Posterior cingulate gyrus (tissue), 11 donors: Measurements from ENCODE around the gene KRTAP19-8.

Experiments
- DNase-seq, 10 donors: peaks; one replicate each; pipeline versions ENCODE4 v3.0.0 to v3.0.0-alpha.2; 2020 to 2021; ENCODE audit warnings: mixed read lengths in 3 of 10
- intact Hi-C: fragments of 100-400 bp; cut with DNase I; formaldehyde crosslinking; loops from one replicate; pipeline ENCODE4 v1.15.1; 2023

The KRTAP19-8 gene, protein sequence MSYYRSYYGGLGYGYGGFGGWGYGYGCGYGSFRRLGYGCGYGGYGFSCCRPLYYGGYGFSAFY

DNA sequence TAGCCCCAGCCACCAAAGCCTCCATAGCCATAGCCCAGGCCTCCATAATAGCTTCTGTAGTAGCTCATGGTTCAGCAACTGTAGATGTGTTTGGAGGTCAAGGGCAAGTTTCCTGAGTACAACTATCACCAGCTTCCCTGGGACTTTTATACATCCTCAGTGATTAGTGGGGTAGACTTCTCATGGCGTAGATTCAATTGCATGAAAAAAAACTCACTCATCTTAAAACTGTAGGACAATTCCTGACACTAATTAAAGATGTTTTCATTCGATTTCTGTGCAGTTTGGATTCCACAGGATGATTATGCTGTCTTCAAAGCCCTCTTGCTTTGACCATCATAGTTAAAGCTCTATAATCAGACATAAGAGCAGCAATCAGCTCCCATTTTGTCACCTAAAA lies at the start of gene KRTAP19-8:
Gene KRTAP19-8, minus strand, starts transcription at position 101 of the 400 bp plus-strand sequence. Its CDS starts 33 bp downstream, at position 68.
- DNase-seq, result no peak
- intact Hi-C loops, result no loop called here

DNA sequence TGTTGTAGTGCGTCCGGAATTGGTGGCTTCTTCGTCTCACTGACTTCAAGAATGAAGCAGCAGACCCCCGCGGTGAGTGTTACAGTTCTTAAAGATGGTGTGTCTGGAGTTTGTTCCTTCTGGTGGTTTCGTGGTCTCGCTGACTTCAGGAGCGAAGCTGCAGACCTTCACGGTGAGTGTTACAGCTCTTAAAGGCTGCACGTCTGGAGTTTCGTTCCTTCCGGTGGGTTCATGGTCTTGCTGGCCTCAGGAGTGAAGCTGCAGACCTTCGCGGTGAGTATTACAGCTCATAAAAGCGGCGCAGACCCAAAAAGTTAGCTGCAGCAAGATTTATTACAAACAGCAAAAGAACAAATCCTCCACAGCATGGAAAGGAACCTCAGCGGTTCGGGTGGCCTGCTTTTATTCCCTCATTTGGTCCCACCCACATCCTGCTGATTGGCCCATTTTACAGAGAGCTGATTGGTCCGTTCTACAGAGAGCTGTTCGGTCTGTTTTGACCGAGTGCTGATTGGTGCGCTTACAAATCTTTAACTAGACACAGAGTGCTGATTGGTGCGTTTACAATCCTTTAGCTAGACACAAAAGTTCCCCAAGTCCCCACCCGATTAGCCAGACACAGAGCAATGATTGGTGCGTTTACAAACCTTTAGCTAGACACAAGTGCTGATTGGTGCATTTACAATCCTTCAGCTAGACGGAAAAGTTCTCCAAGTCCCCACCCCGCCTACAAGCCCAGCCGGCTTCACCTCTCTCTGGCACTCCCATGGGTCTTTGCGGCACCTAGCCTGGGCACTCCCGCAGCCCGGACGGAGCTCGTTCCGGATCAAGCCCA lies 49.6 kb upstream of the KRTAP19-8 start:
- DNase-seq, result no peak
- intact Hi-C loops, result loop anchor here (2.0 kb wide), 1 partner anchor 1043 kb away; no protein-coding TSS in a partner anchor

DNA sequence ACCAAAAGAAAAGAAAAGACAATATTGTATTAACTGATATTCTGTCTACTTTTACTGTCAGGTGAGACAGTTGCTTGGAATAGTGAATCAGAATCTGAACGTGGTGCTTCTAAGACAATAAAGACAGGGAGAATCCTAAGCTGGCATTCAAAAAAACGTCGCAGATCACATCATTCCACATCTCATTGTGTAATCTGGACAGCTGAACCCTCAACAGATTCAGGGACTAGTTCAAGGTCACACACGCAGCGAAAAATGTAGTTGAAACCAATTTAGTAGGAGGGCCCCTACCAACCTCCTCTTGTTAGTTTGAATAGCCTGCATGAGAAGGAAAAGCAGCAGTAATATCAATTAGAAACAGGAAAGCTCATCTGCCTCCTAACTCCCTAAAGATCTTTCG lies 46.4 kb upstream of the KRTAP19-8 start:
- no peak for DNase-seq
- intact Hi-C loops, result no loop called here

DNA sequence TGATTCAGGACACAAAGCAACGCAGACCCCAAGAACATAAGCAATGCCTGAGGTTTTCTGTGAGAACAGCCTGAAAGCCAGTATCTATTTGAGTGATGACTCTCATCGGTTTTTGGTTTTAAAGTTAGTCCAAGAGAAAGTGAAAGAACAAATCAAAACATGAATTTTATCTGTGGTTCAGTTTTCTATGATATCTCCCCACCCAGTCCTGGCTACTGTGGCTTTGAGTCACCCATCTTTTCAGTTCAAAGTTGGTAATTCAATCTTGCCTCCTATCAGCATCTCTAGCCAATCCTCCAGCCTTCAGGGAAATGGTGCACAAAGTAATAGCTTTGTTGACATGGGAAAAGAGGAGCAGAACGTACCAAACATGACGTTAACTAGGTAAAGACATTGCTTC lies 40.5 kb upstream of the KRTAP19-8 start:
- DNase-seq, result no peak
- intact Hi-C loops, result no loop called here

DNA sequence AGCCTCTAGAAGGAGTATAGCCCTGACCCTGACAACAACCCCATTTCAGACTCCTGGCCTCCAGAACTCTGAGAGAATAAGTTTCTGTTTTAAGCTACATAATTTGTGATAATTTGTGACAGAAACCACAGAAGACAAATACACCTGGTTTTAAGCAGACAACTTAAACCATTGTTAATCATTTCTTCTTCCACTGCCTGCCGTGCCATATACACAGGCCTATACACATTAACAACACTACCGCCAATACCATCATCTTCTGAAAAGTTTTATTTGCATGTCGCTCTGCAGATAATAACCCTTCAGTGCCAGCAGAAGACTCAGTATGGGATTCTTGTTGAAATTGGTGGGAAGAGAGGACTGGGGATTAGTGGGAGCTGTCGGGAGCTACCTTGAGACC lies 39.9 kb upstream of the KRTAP19-8 start:
- DNase-seq, result no peak
- intact Hi-C loops, result no loop called here

DNA sequence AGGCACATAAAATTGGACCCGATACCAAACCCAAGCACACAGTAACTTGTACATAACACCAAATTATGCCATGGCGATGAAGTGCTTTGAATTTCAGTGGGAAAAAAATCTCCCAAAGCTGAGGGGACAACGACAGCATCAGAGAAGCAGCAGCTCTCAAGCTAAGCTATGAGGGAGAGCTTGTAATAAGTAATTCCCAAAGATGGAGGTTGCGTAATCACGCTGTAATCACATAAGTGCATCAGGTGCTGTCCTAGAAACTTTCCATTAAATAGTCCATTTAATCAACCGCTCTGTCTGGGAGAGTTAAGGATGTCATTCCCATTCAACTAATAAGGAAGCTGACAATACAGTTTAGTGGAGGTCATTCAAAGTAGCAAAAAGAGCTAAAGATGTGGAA lies 37.6 kb upstream of the KRTAP19-8 start:
- DNase-seq, result no peak
- intact Hi-C loops, result no loop called here

DNA sequence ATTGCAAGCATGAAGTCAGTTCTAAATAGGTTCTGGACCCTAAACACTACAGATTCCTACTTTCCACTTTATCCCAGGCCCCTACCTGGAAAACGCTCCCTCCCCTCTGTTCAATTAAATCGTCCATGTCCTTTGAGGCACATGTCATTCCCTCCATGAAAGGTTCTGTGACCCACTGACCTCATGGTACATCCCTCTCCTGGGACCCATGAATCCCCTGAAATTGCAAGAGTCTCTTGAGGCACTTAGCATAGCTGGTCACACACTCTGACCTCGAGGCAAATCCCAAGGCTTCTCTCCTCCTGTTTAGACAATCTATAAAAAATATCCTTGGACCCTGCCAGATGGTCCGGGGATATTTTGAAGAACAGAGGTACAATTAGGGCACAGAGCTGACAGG lies 34.3 kb upstream of the KRTAP19-8 start:
- no peak for DNase-seq
- intact Hi-C loops, result no loop called here

DNA sequence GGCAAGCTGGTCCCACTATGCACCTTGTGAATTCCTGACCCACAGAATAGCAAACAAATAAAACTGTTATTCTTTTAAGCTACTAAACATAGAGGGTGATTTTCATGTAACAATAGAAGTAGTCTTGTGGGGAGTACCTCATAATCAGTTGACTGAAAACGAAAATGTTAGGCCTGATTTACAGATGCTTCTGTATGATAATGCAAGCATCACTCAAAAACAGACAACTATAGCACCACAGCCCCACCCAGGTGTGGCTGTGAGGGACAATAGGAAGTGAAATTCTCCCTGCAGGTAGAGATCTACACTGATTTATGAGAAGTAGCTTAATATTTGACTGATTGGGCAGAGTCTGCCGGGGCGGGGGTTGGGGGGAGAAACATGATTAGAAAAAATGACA lies 26.5 kb upstream of the KRTAP19-8 start:
- intact Hi-C loops, result no loop called here
- DNase-seq, result no peak

DNA sequence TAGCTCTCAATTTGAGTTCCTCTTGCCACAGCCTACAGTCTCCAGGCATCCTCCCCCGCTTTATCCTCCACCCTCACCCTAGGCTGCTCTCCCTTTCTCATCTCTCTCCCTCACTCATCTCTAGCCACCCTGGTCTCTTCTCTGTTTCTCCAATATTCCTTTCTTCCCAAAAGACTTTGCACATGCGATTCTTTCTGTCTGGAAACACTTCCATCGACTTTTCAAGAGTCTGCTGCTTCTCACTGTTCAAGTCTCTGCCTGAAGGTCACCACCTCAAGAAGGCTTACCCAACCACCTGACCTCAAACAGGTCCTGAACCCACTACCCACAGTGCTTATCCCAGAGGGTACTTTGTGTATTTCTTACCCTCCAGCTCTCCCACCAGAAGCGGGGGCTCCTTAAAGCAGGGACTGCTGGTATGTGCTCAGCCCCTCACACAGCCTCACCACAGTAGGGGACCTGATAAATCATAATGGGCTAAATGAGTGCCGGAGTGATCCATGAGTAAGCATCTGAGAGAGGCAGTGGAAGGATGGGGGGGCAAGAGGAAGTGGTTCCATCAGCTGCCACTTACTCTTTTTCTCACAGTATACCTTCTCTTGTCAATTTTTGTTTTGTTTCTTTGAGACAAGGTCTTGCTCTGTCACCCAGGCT lies 14.3 kb upstream of the KRTAP19-8 start:
- intact Hi-C loops, result no loop called here
- DNase-seq, result no peak

DNA sequence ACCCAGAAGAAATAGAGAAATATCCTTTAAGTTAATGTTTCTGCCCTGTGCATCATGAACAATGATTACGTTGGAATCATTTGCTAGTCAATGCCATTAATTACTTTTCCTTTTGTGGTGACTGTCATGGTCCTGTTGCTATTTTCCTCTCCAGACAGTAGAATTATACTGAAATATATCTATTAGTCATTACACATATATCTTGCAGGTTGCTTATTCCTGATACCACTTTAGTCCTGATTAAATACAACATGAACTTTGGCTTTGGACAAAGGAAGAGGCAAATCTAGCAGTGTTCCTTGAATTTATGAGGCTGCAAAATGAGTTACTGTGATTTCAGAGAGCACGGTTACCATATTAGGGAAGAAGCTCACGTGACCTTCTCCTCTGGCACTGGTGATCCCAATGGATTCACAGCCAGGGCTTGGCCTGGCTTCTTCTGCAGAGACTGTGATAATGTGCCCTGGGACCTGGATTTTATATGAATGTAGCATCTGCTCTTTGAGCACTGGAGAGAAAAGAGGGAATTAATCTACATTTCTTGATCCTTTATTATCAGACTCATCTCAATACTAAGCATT lies 12.4 kb upstream of the KRTAP19-8 start:
- intact Hi-C loops, result no loop called here
- no peak for DNase-seq

DNA sequence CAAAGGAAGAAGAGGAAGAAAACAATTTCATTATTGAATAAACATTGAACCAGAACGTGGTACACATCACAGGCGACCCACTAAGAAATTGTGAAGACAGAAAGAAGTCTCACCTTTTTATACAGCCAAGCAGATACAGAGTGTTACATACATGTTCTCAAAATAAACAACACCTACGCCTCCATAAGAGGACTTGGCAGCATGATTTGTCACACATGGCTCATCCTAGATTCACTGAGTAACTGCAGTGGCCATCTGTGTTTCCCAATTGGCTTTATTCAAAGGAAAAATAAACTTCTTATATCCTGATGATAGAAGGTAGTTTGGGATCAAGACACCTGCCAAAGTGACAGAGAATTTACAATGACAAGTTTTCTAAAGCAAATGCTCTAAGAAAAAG lies 7.6 kb upstream of the KRTAP19-8 start:
- peak in 1 of 10 donors; percentile 19 for DNase-seq
- intact Hi-C loops, result no loop called here

DNA sequence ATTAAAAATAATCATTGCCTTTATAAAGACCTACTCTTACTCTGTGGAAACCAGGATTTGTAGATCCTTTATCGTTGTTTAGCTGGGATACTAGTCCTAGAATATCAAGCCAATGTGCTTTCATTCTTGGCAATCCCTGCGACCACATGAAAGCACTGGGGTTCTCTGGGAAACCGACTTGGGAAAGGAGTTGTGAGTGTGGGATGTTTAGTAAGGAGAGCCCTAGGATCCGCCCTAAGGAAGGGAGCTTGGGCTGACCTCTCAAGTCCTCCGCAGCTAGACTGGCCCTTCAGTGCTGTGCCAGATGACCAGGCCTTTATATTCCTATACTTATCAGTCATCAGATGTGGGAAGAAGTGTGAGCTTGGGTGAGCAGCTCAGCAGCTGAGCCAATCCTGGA lies 5.2 kb upstream of the KRTAP19-8 start:
- no peak for DNase-seq
- intact Hi-C loops, result no loop called here

DNA sequence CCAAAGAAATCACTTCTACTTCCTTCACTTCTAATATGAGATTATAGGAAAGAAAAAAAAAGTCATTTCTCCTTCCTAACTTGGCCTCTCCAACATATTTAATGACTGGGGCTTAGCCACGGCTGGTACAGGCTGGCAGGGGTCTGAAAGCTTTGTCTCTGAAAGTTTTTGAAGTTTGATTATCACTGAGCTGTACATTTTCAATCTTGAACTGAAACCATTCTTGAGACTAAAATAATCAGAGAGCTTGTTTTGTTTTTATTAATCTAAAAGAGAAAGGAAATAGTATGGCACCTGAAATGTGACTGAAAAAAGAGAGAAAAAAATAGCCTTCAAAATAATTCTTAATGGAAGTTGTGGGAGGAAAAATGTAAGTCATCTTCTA lies 3.8 kb upstream of the KRTAP19-8 start:
- DNase-seq, result no peak
- intact Hi-C loops, result no loop called here

DNA sequence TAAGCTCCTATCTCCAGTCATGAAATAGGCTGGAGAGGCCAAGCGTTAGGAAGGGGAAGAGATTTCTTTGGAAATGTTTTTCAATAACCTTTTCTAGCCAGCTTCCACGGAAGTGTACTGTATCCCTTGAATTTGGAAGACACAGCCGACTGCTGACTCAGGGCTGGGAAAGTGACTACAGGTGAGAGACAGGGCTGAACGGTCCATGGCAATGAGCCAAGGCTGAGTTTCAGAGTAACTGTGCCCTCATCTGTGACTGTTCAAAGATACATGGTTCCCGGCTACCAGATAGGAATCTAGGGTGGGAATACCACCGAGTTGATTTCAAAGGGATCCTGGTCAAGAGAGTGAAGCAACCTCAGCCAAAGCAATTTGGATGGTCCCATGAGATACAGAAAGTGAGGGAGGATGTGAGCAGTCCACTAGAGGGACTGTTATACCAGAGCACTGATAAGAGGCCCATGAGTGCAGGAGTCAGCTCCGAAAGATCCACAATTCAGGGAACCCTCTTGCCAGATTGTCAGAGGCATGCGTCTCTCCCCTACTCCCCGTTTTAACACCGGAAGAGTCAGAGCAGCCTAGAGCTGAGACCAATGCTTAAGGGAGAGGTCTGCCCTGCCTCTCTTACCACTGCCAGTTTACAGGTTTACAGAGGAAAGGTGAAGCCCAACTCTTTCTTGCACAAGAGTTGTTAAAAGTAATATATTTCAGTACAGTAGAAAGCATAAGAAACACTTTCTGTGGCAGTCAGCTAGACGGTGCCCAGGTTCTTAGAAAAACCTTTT lies 3.2 kb upstream of the KRTAP19-8 start:
- intact Hi-C loops, result no loop called here
- no peak for DNase-seq

DNA sequence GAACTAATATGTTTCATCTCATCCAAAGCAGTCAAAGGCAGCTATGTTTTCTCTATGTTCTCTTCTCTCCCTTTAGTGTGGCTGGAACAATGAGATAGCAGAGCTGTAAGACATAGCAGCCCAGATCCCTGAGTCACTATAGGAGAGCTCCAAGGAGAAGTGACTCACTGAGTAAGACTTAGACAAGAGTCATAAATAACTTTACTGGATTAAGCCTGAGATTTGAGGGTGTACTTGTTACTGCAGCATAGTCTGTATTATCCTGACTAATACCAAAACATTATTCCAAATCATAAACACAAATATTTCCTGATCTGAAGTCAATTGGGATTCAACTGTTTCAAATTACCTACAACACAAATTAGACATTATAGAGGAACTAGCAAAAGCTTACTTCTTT lies 3.9 kb downstream of the KRTAP19-8 start:
- no peak for DNase-seq
- intact Hi-C loops, result no loop called here

DNA sequence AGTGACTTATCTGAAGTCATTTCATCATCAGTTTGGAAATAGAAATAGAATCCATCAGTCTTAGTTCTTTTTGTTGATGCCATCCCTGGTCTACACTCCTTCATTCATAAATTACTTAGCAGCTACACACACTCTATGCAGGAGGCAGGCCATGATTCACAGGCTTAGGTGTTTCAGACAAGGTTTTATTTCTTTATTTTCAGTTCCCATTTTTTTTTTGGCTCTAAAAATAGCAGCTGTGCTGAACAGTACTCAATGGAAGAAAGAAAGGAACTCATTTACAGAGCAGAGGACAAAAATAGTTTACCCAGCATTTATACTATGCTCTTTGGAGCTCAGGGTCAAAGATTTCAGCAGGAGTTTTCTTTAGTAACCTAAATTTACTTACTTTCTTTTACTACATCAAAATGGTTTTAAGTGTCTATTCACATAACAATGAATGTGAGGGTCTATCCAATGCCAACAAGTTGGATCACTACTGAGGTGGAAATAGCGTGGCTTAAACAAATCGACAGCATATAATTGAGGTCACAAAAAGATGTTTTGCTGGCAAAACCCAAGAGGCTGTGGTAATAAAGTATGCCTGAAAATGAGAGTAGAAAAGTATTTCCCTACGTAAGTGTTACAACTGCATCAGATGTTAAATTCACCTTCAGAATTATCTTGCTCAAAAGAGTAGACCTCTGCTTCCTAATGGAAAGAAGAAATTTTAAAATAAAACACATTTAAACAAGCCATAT lies 7.7 kb downstream of the KRTAP19-8 start:
- DNase-seq, result no peak
- intact Hi-C loops, result no loop called here

DNA sequence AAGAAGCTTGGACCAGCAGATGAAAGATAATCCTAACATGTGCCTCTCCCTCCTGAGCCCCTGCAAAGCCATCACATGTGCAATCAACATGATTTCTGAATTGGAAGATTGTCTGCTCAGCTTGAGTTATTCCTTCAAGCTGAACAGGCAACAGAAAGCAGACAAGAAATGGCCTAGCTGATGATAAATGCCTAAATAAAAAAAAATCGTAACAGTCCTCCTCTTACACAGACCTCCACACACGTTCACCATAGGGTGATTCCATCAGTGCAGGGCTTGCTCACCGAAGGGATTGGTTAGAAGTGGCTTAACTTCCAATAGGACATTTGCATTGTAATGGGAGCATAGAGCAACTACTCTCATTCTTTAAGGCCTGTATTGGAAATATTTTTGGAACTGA lies 14.6 kb downstream of the KRTAP19-8 start:
- DNase-seq, result no peak
- intact Hi-C loops, result no loop called here

DNA sequence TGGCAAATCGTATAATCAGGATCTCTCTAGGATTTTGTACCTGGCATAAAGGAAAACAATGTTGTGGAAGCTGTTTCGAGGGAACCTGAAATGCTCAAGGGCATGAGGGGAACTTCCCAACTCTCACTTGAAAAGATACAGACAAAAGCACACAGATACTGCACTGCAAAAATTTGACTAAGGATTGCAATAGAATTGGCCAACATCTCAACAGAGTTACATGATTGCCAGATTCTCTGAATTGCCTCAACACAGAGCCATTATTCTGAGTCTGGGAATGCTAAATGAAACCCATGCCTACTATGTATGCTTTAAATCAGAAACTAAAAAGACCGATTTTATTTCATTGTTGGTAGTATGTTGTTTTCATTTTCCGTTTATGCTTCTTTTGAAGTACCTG lies 16.0 kb downstream of the KRTAP19-8 start:
- intact Hi-C loops, result no loop called here
- DNase-seq, result no peak

DNA sequence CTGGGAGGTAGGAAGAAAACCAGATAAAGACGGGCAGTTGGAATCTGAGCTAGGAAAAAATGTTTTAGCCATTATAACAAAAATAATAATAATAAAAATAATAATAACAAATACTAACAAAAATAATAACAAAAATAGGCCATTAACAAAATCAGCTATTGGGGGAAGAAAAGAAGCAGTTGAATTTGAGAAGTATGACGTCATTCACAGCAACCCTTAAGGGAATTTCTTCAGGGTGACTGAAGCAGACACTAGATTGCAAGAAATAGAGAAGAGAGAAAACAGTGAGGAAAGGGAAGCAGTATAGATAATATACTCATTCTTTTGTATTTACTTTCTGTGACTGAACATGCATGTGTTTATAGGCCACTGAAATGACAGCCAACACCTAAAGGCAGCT lies 20.0 kb downstream of the KRTAP19-8 start:
- no peak for DNase-seq
- intact Hi-C loops, result no loop called here

DNA sequence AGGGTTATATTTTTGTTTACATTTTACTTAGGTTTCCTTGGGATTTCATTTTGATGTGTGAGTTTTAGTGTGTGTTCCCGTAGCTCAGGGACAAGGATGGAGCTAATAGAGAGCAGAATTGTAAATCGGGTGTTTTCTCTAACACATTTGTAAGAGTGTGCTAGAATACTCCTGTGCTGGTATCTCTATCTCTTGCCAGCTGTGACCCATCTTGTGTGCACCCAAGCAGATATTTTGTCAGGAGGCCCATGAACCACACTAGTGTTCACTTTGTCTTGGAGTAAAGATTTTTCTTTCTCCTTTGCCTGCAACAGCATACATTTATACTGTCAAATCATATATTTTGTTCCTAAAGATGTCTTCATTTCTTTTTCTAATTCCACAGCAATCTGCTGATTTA lies 23.4 kb downstream of the KRTAP19-8 start:
- intact Hi-C loops, result no loop called here
- DNase-seq, result no peak
